A549 (cell line): ENCODE measurements around the gene FAM170B. TPM values are rescaled to one million over a fixed set of nuclear protein-coding genes. Genes with fewer than 3 reads are reported as not detected.

Experiments
- ATAC-seq, 2 experiments: fragments of 200-7000 bp in 1 of 2; fragments of >200 bp in 1 of 2; cut with Nextera tagmentation in 1 of 2; cut with Tn5 transposase in 1 of 2; 3 replicates each; pipeline versions ENCODE4 v1.8.0 to v1.9.1; 2018 to 2020; ENCODE audit warnings: mild to moderate bottlenecking in 1 of 2, moderate library complexity in 1 of 2
- CTCF ChIA-PET: fragments of 300-600 bp; sonication (Branson Sonifier 250); formaldehyde crosslinking; extraction: SDS; loops from one replicate; lab custom pipeline; 2021; ENCODE audit warnings: antibody characterized with exemption, inconsistent platforms; lab: Yijun Ruan, JAX
- POLR2A ChIA-PET: fragments of 350-600 bp; formaldehyde crosslinking; extraction: SDS; loops from one replicate; lab custom pipeline; 2021; ENCODE audit warnings: antibody characterized with exemption, inconsistent platforms; lab: Yijun Ruan, JAX
- DNase-seq, 2 experiments: peaks; one replicate each; pipeline versions ENCODE4 v3.0.0 to v3.0.0-alpha.2; 2011 to 2016; ENCODE audit warnings: low read depth in 1 of 2, low spot score in 1 of 2
- FAIRE-seq: peaks from 2 replicates; lab custom pipeline; 2011; peaks lifted over from hg19 to GRCh38; lab: Jason Lieb, UNC
- H3K27ac ChIP-seq, 2 experiments: fragments of >200 bp; sonication (Bioruptor Twin); formaldehyde crosslinking; 3 replicates each; pipeline ENCODE4 v1.5.1; 2016 to 2017
- H3K4me1 ChIP-seq: fragments of >200 bp; sonication (Bioruptor Twin); formaldehyde crosslinking; 3 replicates; pipeline ENCODE4 v1.6.1; 2016
- H3K4me2 ChIP-seq: fragments of >200 bp; sonication (Bioruptor Twin); formaldehyde crosslinking; 3 replicates; pipeline ENCODE4 v1.6.1; 2016
- H3K4me3 ChIP-seq: fragments of >200 bp; sonication (Bioruptor Twin); formaldehyde crosslinking; 3 replicates; pipeline ENCODE4 v1.5.1; 2016
- H3K9me3 ChIP-seq: fragments of >200 bp; sonication (Bioruptor Twin); formaldehyde crosslinking; 3 replicates; pipeline ENCODE4 v1.6.1; 2016
- ATOH8 ChIP-seq: fragments of 250-450 bp; sonication (Bioruptor Pico); IDR thresholded peaks from 2 replicates; pipeline ENCODE4 v1.5.0; 2020; ENCODE audit warnings: low read depth, mild to moderate bottlenecking, moderate library complexity
- CBX8 ChIP-seq: fragments of 200-600 bp; sonication (generic); IDR thresholded peaks from 2 replicates; pipeline ENCODE4 v1.6.1; 2016
- CEBPB ChIP-seq, 2 experiments: fragments of >200 bp in 1 of 2; sonication (Bioruptor Twin) in 1 of 2; formaldehyde crosslinking in 1 of 2; IDR thresholded peaks; 2 replicates each; pipeline ENCODE4 v1.6.1; 2012 to 2016
- CTCF ChIP-seq: fragments of >200 bp; sonication (Bioruptor Twin); formaldehyde crosslinking; IDR thresholded peaks from 3 replicates; pipeline ENCODE4 v1.5.1; 2016
- EHMT2 ChIP-seq: fragments of 200-600 bp; sonication (generic); IDR thresholded peaks from 2 replicates; pipeline ENCODE4 v1.6.1; 2016; ENCODE audit warnings: antibody characterized with exemption, low read depth, mild to moderate bottlenecking, moderate library complexity
- ESRRA ChIP-seq: fragments of 150-350 bp; IDR thresholded peaks from 2 replicates; pipeline ENCODE4 v1.6.1; 2014; ENCODE audit warnings: mild to moderate bottlenecking, low read length, borderline replicate concordance
- HDAC2 ChIP-seq: fragments of 200-600 bp; sonication (generic); IDR thresholded peaks from 2 replicates; pipeline ENCODE4 v1.6.1; 2016
- HEYL ChIP-seq: fragments of 250-450 bp; sonication (Bioruptor Pico); IDR thresholded peaks from 2 replicates; pipeline ENCODE4 v1.8.0; 2021; ENCODE audit warnings: mild to moderate bottlenecking, moderate library complexity
- HMGXB4 ChIP-seq: fragments of 250-450 bp; sonication (Bioruptor Pico); IDR thresholded peaks from 2 replicates; pipeline ENCODE4 v1.5.0; 2021; ENCODE audit warnings: mild to moderate bottlenecking, moderate library complexity, borderline replicate concordance
- HOXA7 ChIP-seq: fragments of 250-450 bp; sonication (Bioruptor Pico); IDR thresholded peaks from 2 replicates; pipeline ENCODE4 v1.5.0; 2020; ENCODE audit warnings: mild to moderate bottlenecking, moderate library complexity
- HOXB5 ChIP-seq: fragments of 250-450 bp; sonication (Bioruptor Pico); IDR thresholded peaks from 2 replicates; pipeline ENCODE4 v1.5.0; 2020; ENCODE audit warnings: mild to moderate bottlenecking, moderate library complexity
- JUN ChIP-seq, 2 experiments: fragments of >200 bp; sonication (Bioruptor Twin); formaldehyde crosslinking; IDR thresholded peaks; 2 replicates in 1 of 2; 3 replicates in 1 of 2; pipeline ENCODE4 v1.6.1; 2016 to 2017
- JUNB ChIP-seq: fragments of >200 bp; sonication (Bioruptor Twin); formaldehyde crosslinking; IDR thresholded peaks from 2 replicates; pipeline ENCODE4 v1.6.1; 2016
- MYC ChIP-seq: IDR thresholded peaks from 2 replicates; pipeline ENCODE4 v1.6.1; 2012; ENCODE audit warnings: mild to moderate bottlenecking, inconsistent platforms, low read length, improper control_type of control experiment, borderline replicate concordance
- NFE2L2 ChIP-seq: fragments of 150-350 bp; conservative IDR thresholded peaks from 2 replicates; pipeline ENCODE4 v1.6.1; 2014; ENCODE audit warnings: low read length
- NPAS2 ChIP-seq: fragments of 250-450 bp; sonication (Bioruptor Pico); IDR thresholded peaks from 2 replicates; pipeline ENCODE4 v1.8.0; 2022; ENCODE audit warnings: mild to moderate bottlenecking, moderate library complexity, borderline replicate concordance
- NR3C1 ChIP-seq: fragments of >200 bp; sonication (Bioruptor Twin); formaldehyde crosslinking; IDR thresholded peaks from 3 replicates; pipeline ENCODE4 v1.6.1; 2017
- PBX3 ChIP-seq: IDR thresholded peaks from 2 replicates; pipeline ENCODE4 v1.6.1; 2012
- PHF8 ChIP-seq: fragments of 200-600 bp; sonication (generic); IDR thresholded peaks from 2 replicates; pipeline ENCODE4 v1.6.1; 2016; ENCODE audit warnings: low read depth, mild to moderate bottlenecking, antibody characterized with exemption, moderate library complexity, borderline replicate concordance
- RARB ChIP-seq: fragments of 250-450 bp; sonication (Bioruptor Pico); IDR thresholded peaks from 2 replicates; pipeline ENCODE4 v1.8.0; 2021; ENCODE audit warnings: mild to moderate bottlenecking, moderate library complexity
- RFX5 ChIP-seq: fragments of 450-650 bp; IDR thresholded peaks from 2 replicates; pipeline ENCODE4 v1.7.1; 2014; ENCODE audit warnings: antibody characterized with exemption, mild to moderate bottlenecking, moderate library complexity
- RNF2 ChIP-seq: fragments of 200-600 bp; sonication (generic); IDR thresholded peaks from 2 replicates; pipeline ENCODE4 v1.6.1; 2016; ENCODE audit warnings: low read depth, mild to moderate bottlenecking, antibody characterized with exemption, moderate library complexity, borderline replicate concordance
- SMC3 ChIP-seq: fragments of >200 bp; sonication (Bioruptor Twin); formaldehyde crosslinking; IDR thresholded peaks from 3 replicates; pipeline ENCODE4 v1.6.1; 2018; ENCODE audit warnings: inconsistent platforms
- USF2 ChIP-seq: fragments of 450-650 bp; IDR thresholded peaks from 2 replicates; pipeline ENCODE4 v1.6.1; 2014; ENCODE audit warnings: antibody characterized with exemption
- ZC3H11A ChIP-seq: fragments of 450-650 bp; IDR thresholded peaks from 2 replicates; pipeline ENCODE4 v1.6.1; 2014; ENCODE audit warnings: antibody characterized with exemption, mild to moderate bottlenecking
- ZNF302 ChIP-seq: fragments of 250-450 bp; sonication (Bioruptor Pico); IDR thresholded peaks from 2 replicates; pipeline ENCODE4 v1.9.0; 2021; ENCODE audit warnings: inconsistent platforms, mild to moderate bottlenecking, moderate library complexity
- WGBS: methylation state at CpG from one replicate; pipeline ENCODE4 v1.1.6; 2017; ENCODE audit errors: missing lambda C conversion rate; 5-methylcytosine and 5-hydroxymethylcytosine counted together
- polyA plus RNA-seq, 4 experiments: library from polyadenylated mRNA; depleted of rRNA in 3 of 4; stranded (reverse); fragments of >200 nt; fragmentation: RNase III in 1 of 4; extraction: RNeasy Plus Mini Kit Qiagen cat#74134 plus additional on column Dnase treatment in 1 of 4; gene quantifications; 2 replicates in 3 of 4; 3 replicates in 1 of 4; pipeline ENCODE4 v1.2.3, GENCODE V29; 2011 to 2017

The FAM170B gene
- polyA plus RNA-seq, 2 of the 4 experiments (the other 2 are of a cell fraction) = not detected

- CTCF ChIA-PET = interaction anchor here (1.8 kb wide), 1 partner anchor 510 kb away, joined by 6 read pairs; no protein-coding TSS in a partner anchor
- Histone ChIP-seq H3K27ac (no peak overlapping the region), H3K9me3 (no peaks in the 10 kb centered on the region), H3K4me1 (no peaks in the 10 kb centered on the region), H3K4me2 (no peak overlapping the region)
- ATAC-seq = no peak
- TF ChIP-seq HOXB5 (CRISPR knock-in tag) (no peak), JUNB (no peak), RARB (CRISPR knock-in tag) (no peak), CTCF (no peak), NR3C1 (no peak), SMC3 (no peak), ZC3H11A (no peak), PHF8 (no peak)
- TF ChIP-seq, all 56 proteins: peak for 0
- no peak for DNase-seq
- WGBS = 39% methylated on average over 6 of the region's 6 CpGs
- no peak overlapping the region for H3K4me3 ChIP-seq
- no peak for FAIRE-seq
- POLR2A ChIA-PET = no interaction called here
These were observed 35.1 kb upstream of the FAM170B start for GRCh38 chr10:49168831-49169500.

GRCh38 chr10:49168171-49168540, 34.3 kb upstream of the FAM170B start:
- ATAC-seq = no peak
- ChIA-PET CTCF (interaction anchor here (0.9 to 1.8 kb wide), 3 partner anchors 12 to 512 kb away, joined by 3 to 6 read pairs (median 4); no protein-coding TSS in a partner anchor), POLR2A (no interaction called here)

GRCh38 chr10:49167425-49168170, 33.8 kb upstream of the FAM170B start:
- 54% methylated on average over 7 of the region's 12 CpGs for WGBS
- Histone ChIP-seq H3K4me1 (no peaks in the 10 kb centered on the region), H3K4me3 (no peak overlapping the region), H3K27ac (no peak overlapping the region), H3K9me3 (no peaks in the 10 kb centered on the region), H3K4me2 (no peak overlapping the region)
- DNase-seq = no peak
- TF ChIP-seq USF2 = no peak
- no peak for TF ChIP-seq ESRRA
- TF ChIP-seq NFE2L2 = no peak
- TF ChIP-seq RFX5 = no peak
- no peak for TF ChIP-seq HMGXB4 (CRISPR knock-in tag)
- no peak for TF ChIP-seq CBX8
- no peak for TF ChIP-seq JUN (IDR thresholded peaks at IDR 0.05)
- TF ChIP-seq JUNB = no peak
- TF ChIP-seq NPAS2 (CRISPR knock-in tag) = no peak
- no peak for TF ChIP-seq HOXA7 (CRISPR knock-in tag)
- no peak for TF ChIP-seq MYC
- no peak for TF ChIP-seq HEYL
- TF ChIP-seq CEBPB (IDR thresholded peaks at IDR 0.05) = no peak
- no peak for TF ChIP-seq RNF2
- TF ChIP-seq ATOH8 = no peak
- TF ChIP-seq EHMT2 = no peak
- no peak for TF ChIP-seq HDAC2
- no peak for TF ChIP-seq PBX3
- no peak for ATAC-seq
- no peak for FAIRE-seq
- POLR2A ChIA-PET = no interaction called here
- CTCF ChIA-PET = interaction anchor here (0.9 to 1.8 kb wide), 3 partner anchors 11 to 511 kb away, joined by 3 to 6 read pairs (median 4); no protein-coding TSS in a partner anchor

More at GRCh38 chr10:49168171-49168540, 34.3 kb upstream of the FAM170B start:
- DNase-seq = no peak
- no peak for TF ChIP-seq HOXA7 (CRISPR knock-in tag)
- TF ChIP-seq CBX8 = no peak
- no peak for TF ChIP-seq ZNF302 (CRISPR knock-in tag)
- no peak for TF ChIP-seq HDAC2
- Histone ChIP-seq H3K27ac (no peak overlapping the region), H3K9me3 (no peaks in the 10 kb centered on the region), H3K4me2 (no peak overlapping the region), H3K4me1 (no peaks in the 10 kb centered on the region), H3K4me3 (no peak overlapping the region)
- FAIRE-seq = no peak
- WGBS = 45% methylated on average over 4 of the region's 4 CpGs
